Measurements from ENCODE around the gene VAMP4. TPM values are rescaled to one million over a fixed set of nuclear protein-coding genes. Genes with fewer than 3 reads are reported as not detected.

The VAMP4 gene
- total and polyA plus RNA-seq, 2 donors (not counting 3 experiments of a cell fraction or from before 2014, with no cell fraction given): 2.1 to 10.4 TPM

- no peak for TF ChIP-seq JUN (IDR thresholded peaks at IDR 0.05; ENCODE audit: borderline replicate concordance, insufficient read depth, insufficient read length, low read depth)
- no peak for TF ChIP-seq EZH2 (IDR thresholded peaks at IDR 0.05; ENCODE audit: borderline replicate concordance, low read depth, low read length, severe bottlenecking)
- no peak for TF ChIP-seq POLR2AphosphoS5 (IDR thresholded peaks at IDR 0.05; ENCODE audit: insufficient read depth, low read depth, low read length)
- TF ChIP-seq, protein P1, sequence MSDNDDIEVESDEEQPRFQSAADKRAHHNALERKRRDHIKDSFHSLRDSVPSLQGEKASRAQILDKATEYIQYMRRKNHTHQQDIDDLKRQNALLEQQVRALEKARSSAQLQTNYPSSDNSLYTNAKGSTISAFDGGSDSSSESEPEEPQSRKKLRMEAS (IDR thresholded peaks at IDR 0.05; ENCODE audit: insufficient read depth, insufficient read length): no peak
- no peak for TF ChIP-seq GATA2 (IDR thresholded peaks at IDR 0.05; ENCODE audit: insufficient read depth, insufficient read length, low read depth, low read length)
- no peak for TF ChIP-seq POLR2A (IDR thresholded peaks at IDR 0.05; ENCODE audit: low read depth, low read length)
- TF ChIP-seq MYC (IDR thresholded peaks at IDR 0.05; ENCODE audit: low read depth, low read length): no peak
- no peak for TF ChIP-seq CTCF (IDR thresholded peaks at IDR 0.05; ENCODE audit: extremely low read depth in 1 of 2, insufficient read depth in 1 of 2, low read depth in 1 of 2, low read length in 2 of 2)
- TF ChIP-seq FOS (IDR thresholded peaks at IDR 0.05; ENCODE audit: borderline replicate concordance, insufficient read depth, low read length): no peak
- Histone ChIP-seq H3K9ac (replicated peaks; ENCODE audit: extremely low read depth, insufficient read depth, low read length) (no peak overlapping the region), H4K20me1 (replicated peaks; ENCODE audit: control insufficient read depth, extremely low read depth, insufficient read depth, low read length) (no peaks in the 10 kb centered on the region), H3K27ac (ENCODE audit: insufficient read depth, low read depth, low read length) (no peak overlapping the region), H3K27me3 (ENCODE audit: control insufficient read depth in 2 of 2, insufficient read depth in 2 of 2, low read length in 2 of 2) (no peaks in the 10 kb centered on the region), H3K4me3 (replicated peaks in 1 of 3; ENCODE audit: insufficient read depth in 1 of 3, low read depth in 1 of 3, low read length in 3 of 3) (no peak overlapping the region), H2AFZ (ENCODE audit: low read depth, low read length) (no peak overlapping the region), H3K79me2 (ENCODE audit: control insufficient read depth, insufficient read depth, low read length) (peaks cover 13% of the 10 kb centered on the region), H3K4me2 (ENCODE audit: insufficient read depth, low read length) (no peak overlapping the region), H3K4me1 (ENCODE audit: control insufficient read depth, extremely low read depth, insufficient read depth, low read length) (peaks cover 31% of the 10 kb centered on the region), H3K36me3 (ENCODE audit: control insufficient read depth in 2 of 2, extremely low read depth in 1 of 2, insufficient read depth in 2 of 2, low read length in 2 of 2) (peaks cover 2 to 4% of the 10 kb centered on the region in 2 experiments), H3K9me3 (replicated peaks; ENCODE audit: control insufficient read depth, insufficient read depth, low read length) (no peaks in the 10 kb centered on the region), H3K9me1 (replicated peaks; ENCODE audit: control insufficient read depth, extremely low read depth, insufficient read depth, low read length) (no peaks in the 10 kb centered on the region)
- no peak for DNase-seq (ENCODE audit: low read depth, low spot score)
- ChIA-PET POLR2A (no interaction called here), CTCF (interaction anchor here (1.3 to 3.4 kb wide), 4 partner anchors 21 to 62 kb away, joined by 3 to 20 read pairs (median 6); no protein-coding TSS in a partner anchor)
- FAIRE-seq: no peak
- BruUV-seq (replicated peaks): no TSS peak
- intact Hi-C loops (cut with micrococcal nuclease): no loop called here
- dilution Hi-C loops (cut with MboI; ENCODE audit: extremely low pct_ligation_motif_present, low sequenced_read_pairs): no loop called here
Observed at GRCh38 chr1:171738911-171739310, 3.0 kb downstream of the VAMP4 start.
